Measurements from ENCODE around the gene NSUN6.

- TF ChIP-seq POLR2A (IDR thresholded peaks at IDR 0.05) (no peak), CTCF (IDR thresholded peaks at IDR 0.05) (no peak), EP300 (IDR thresholded peaks at IDR 0.05) (no peak), POLR2AphosphoS5 (IDR thresholded peaks at IDR 0.05) (no peak)
These were observed 152.4 kb downstream of the NSUN6 start for GRCh38 chr10:18498998-18499397.
